Measurements from ENCODE around the gene NFIA.

Gene NFIA

DNA sequence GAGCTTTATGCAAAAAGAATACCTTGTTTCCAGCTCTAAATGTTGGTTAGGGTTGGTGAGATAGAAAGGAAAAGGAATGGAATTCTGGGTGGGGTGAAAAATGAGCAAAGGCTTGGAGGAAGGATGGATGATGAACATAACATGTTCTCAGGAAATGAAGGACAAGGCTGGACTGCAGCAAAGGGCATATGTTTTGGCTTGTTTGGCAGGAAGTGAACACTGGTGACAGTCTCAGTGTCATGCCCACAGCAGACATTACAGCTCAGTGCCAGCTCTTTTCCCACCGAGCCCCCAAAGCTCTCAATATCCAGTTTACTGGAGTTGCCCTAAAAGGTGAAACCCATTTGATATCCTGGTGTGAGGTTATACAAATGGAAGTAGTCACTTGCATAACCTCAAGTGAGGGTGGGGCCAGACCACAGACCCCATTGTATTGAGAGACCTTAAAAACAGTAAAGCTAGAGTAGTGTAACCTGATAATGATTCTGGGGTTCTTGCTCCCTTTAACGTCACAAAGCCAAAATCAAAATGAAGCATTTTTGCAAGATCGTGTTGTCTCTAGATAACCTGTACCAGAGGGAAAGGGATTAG lies 270.6 kb downstream of the NFIA start:
- no peaks in the 10 kb centered on the region for H3K36me3 ChIP-seq (replicated peaks in 1 of 2; ENCODE audit: control insufficient read depth in 2 of 2, insufficient read depth in 2 of 2, low read length in 2 of 2)
- WGBS, 2 donors (ENCODE audit: extremely low coverage in 2 of 2, insufficient read length in 2 of 2, insufficient replicate concordance in 1 of 2) = no CpG with 5 or more reads among the region's 3 CpGs
- no peak overlapping the region for H4K91ac ChIP-seq (ENCODE audit: low read depth, low read length, poor library complexity)
- H3K18ac ChIP-seq (ENCODE audit: low read length) = no peak overlapping the region
- H3K23ac ChIP-seq (ENCODE audit: low read depth, low read length, poor library complexity) = no peak overlapping the region
- H2AFZ ChIP-seq (ENCODE audit: low read length) = no peak overlapping the region
- no peak for DNase-seq (ENCODE audit: low spot score)
- H3K4me1 ChIP-seq (ENCODE audit: control insufficient read depth in 2 of 2, insufficient read depth in 1 of 2, low read depth in 1 of 2, low read length in 2 of 2) = peaks cover 0 to 2% of the 10 kb centered on the region in 2 donors
- no peak overlapping the region for H2AK5ac ChIP-seq (ENCODE audit: low read depth, low read length)
- H3K79me1 ChIP-seq (ENCODE audit: low read depth, low read length) = no peaks in the 10 kb centered on the region
- H3K27ac ChIP-seq (replicated peaks; ENCODE audit: low read length) = no peak overlapping the region
- H2BK5ac ChIP-seq (ENCODE audit: low read length) = no peak overlapping the region
- no peak overlapping the region for H3K4me2 ChIP-seq (ENCODE audit: insufficient read depth, low read length, poor library complexity, severe bottlenecking)
- no peak overlapping the region for H3K4ac ChIP-seq (ENCODE audit: low read length)
- H2BK15ac ChIP-seq (ENCODE audit: low read length) = no peak overlapping the region
- H2BK12ac ChIP-seq (ENCODE audit: low read length) = no peak overlapping the region
- no peaks in the 10 kb centered on the region for H3K27me3 ChIP-seq (ENCODE audit: control insufficient read depth in 3 of 3, insufficient read depth in 3 of 3, low read depth in 1 of 3, low read length in 3 of 3)
- H3K9me3 ChIP-seq (replicated peaks in 1 of 2; ENCODE audit: control insufficient read depth in 2 of 2, insufficient read depth in 1 of 2, low read depth in 1 of 2, low read length in 2 of 2) = no peaks in the 10 kb centered on the region
- H3K4me3 ChIP-seq (ENCODE audit: low read length in 2 of 2) = no peak overlapping the region
- H3K9ac ChIP-seq (ENCODE audit: low read depth, low read length, poor library complexity) = no peak overlapping the region
- H3K14ac ChIP-seq (ENCODE audit: low read length) = no peak overlapping the region
- H2BK120ac ChIP-seq (ENCODE audit: low read depth, low read length) = no peak overlapping the region
- no peak overlapping the region for H4K8ac ChIP-seq (ENCODE audit: low read depth, low read length)

DNA sequence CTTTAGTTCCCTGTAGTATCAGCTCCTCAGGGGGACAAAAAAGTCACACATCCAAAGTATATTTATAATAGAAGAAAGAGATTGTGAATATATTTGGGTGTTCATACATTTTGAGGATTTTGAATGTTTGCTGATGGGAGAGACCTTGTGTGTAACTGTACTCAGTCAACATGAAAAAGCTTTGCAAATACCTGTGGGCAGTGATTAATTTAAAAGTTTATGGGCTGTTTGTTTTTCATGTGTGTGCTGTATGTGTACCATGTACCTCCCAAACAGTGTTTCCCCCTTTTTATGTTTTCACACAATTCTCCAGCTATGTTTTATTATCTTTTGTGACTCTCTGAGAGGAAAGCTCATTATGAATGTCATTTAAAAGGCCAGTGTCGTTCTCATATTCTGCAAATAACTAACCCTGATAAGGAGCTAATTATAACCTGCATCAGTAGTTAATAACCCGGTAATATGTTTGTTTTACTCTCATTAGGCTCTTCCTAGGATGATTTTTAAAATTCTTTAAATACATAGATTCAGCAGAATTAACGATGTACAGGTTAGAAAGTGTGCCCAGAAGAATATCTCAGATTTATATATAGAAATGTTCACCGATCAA lies 271.5 kb downstream of the NFIA start:
- no peaks in the 10 kb centered on the region for H3K36me3 ChIP-seq (replicated peaks in 1 of 2; ENCODE audit: control insufficient read depth in 2 of 2, insufficient read depth in 2 of 2, low read length in 2 of 2)
- no peak overlapping the region for H3K27ac ChIP-seq (replicated peaks; ENCODE audit: low read length)
- no peaks in the 10 kb centered on the region for H3K79me1 ChIP-seq (ENCODE audit: low read depth, low read length)
- peaks cover 0 to 2% of the 10 kb centered on the region in 2 donors for H3K4me1 ChIP-seq (ENCODE audit: control insufficient read depth in 2 of 2, insufficient read depth in 1 of 2, low read depth in 1 of 2, low read length in 2 of 2)
- no peaks in the 10 kb centered on the region for H3K27me3 ChIP-seq (ENCODE audit: control insufficient read depth in 3 of 3, insufficient read depth in 3 of 3, low read depth in 1 of 3, low read length in 3 of 3)
- no peak overlapping the region for H3K9ac ChIP-seq (ENCODE audit: low read depth, low read length, poor library complexity)
- H2AFZ ChIP-seq (ENCODE audit: low read length) = no peak overlapping the region
- no peak for DNase-seq (ENCODE audit: low spot score)
- no peak overlapping the region for H4K91ac ChIP-seq (ENCODE audit: low read depth, low read length, poor library complexity)
- no peaks in the 10 kb centered on the region for H3K9me3 ChIP-seq (replicated peaks in 1 of 2; ENCODE audit: control insufficient read depth in 2 of 2, insufficient read depth in 1 of 2, low read depth in 1 of 2, low read length in 2 of 2)
- no peak overlapping the region for H3K18ac ChIP-seq (ENCODE audit: low read length)
- no peak overlapping the region for H3K4ac ChIP-seq (ENCODE audit: low read length)
- no peak overlapping the region for H2AK5ac ChIP-seq (ENCODE audit: low read depth, low read length)
- H4K8ac ChIP-seq (ENCODE audit: low read depth, low read length) = no peak overlapping the region
- H2BK15ac ChIP-seq (ENCODE audit: low read length) = no peak overlapping the region
- no peak overlapping the region for H3K23ac ChIP-seq (ENCODE audit: low read depth, low read length, poor library complexity)
- H3K4me2 ChIP-seq (ENCODE audit: insufficient read depth, low read length, poor library complexity, severe bottlenecking) = no peak overlapping the region
- H3K14ac ChIP-seq (ENCODE audit: low read length) = no peak overlapping the region
- H2BK5ac ChIP-seq (ENCODE audit: low read length) = no peak overlapping the region
- H2BK120ac ChIP-seq (ENCODE audit: low read depth, low read length) = no peak overlapping the region
- WGBS, 2 donors (ENCODE audit: extremely low coverage in 2 of 2, insufficient read length in 2 of 2, insufficient replicate concordance in 1 of 2) = no CpG with 5 or more reads among the region's 4 CpGs
- H2BK12ac ChIP-seq (ENCODE audit: low read length) = no peak overlapping the region
- no peak overlapping the region for H3K4me3 ChIP-seq (ENCODE audit: low read length in 2 of 2)

DNA sequence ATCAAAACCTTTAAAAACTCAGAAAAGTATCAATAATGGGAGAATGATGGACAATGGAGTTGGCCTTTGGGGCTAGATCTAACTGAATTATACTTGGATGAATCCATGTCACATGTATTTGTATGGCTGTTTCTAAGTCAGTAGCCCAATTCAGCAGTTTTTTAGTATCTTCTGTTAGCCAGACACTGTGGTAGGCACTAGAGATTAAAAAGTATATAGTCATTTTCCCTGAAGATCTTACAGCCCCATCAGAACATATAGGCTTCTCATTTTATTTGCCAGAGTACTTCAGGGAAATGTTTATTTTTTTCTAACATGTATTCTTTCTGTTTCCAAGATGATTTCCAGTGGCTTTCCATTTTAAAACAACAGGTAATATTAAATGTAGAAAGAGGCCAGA lies 273.7 kb downstream of the NFIA start:
- Histone ChIP-seq H3K9me3 (replicated peaks in 1 of 2; ENCODE audit: control insufficient read depth in 2 of 2, insufficient read depth in 1 of 2, low read depth in 1 of 2, low read length in 2 of 2) (no peaks in the 10 kb centered on the region), H3K4ac (ENCODE audit: low read length) (no peak overlapping the region), H4K91ac (ENCODE audit: low read depth, low read length, poor library complexity) (no peak overlapping the region), H2AK5ac (ENCODE audit: low read depth, low read length) (no peak overlapping the region), H3K14ac (ENCODE audit: low read length) (no peak overlapping the region), H3K27ac (replicated peaks; ENCODE audit: low read length) (no peak overlapping the region), H3K4me3 (ENCODE audit: low read length in 2 of 2) (no peak overlapping the region), H3K79me1 (ENCODE audit: low read depth, low read length) (no peaks in the 10 kb centered on the region), H3K23ac (ENCODE audit: low read depth, low read length, poor library complexity) (no peak overlapping the region), H2BK12ac (ENCODE audit: low read length) (no peak overlapping the region), H3K36me3 (replicated peaks in 1 of 2; ENCODE audit: control insufficient read depth in 2 of 2, insufficient read depth in 2 of 2, low read length in 2 of 2) (no peaks in the 10 kb centered on the region), H2BK15ac (ENCODE audit: low read length) (no peak overlapping the region), H3K27me3 (ENCODE audit: control insufficient read depth in 3 of 3, insufficient read depth in 3 of 3, low read depth in 1 of 3, low read length in 3 of 3) (no peaks in the 10 kb centered on the region), H2BK5ac (ENCODE audit: low read length) (no peak overlapping the region), H3K18ac (ENCODE audit: low read length) (no peak overlapping the region), H3K4me2 (ENCODE audit: insufficient read depth, low read length, poor library complexity, severe bottlenecking) (no peak overlapping the region), H2AFZ (ENCODE audit: low read length) (no peak overlapping the region), H2BK120ac (ENCODE audit: low read depth, low read length) (no peak overlapping the region), H3K9ac (ENCODE audit: low read depth, low read length, poor library complexity) (no peak overlapping the region), H3K4me1 (ENCODE audit: control insufficient read depth in 2 of 2, insufficient read depth in 1 of 2, low read depth in 1 of 2, low read length in 2 of 2) (peaks cover 0 to 2% of the 10 kb centered on the region in 2 donors), H4K8ac (ENCODE audit: low read depth, low read length) (no peak overlapping the region)
- DNase-seq (ENCODE audit: low spot score) = no peak

DNA sequence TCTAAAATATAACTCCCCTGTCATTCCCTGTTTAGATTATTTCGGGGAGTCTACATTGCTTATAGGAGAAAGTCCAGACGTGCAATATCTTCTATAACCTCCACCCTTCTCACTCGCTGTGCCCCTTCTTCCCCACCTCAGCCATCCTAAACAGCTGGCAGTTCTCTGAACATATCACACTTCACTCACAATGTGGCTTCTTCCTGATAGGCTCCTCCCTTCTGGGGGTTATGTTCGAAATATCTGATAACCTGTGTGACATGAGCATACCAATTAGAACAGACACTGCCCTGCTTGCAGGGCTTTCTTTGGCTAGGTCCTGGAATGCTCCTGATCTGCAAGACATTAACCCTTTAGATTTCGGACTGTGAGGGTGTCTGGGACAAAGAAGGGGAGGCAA lies 274.6 kb downstream of the NFIA start:
- no peaks in the 10 kb centered on the region for H3K79me1 ChIP-seq (ENCODE audit: low read depth, low read length)
- no peak overlapping the region for H2AFZ ChIP-seq (ENCODE audit: low read length)
- peaks cover 0 to 2% of the 10 kb centered on the region in 2 donors for H3K4me1 ChIP-seq (ENCODE audit: control insufficient read depth in 2 of 2, insufficient read depth in 1 of 2, low read depth in 1 of 2, low read length in 2 of 2)
- H3K36me3 ChIP-seq (replicated peaks in 1 of 2; ENCODE audit: control insufficient read depth in 2 of 2, insufficient read depth in 2 of 2, low read length in 2 of 2) = no peaks in the 10 kb centered on the region
- H2BK12ac ChIP-seq (ENCODE audit: low read length) = no peak overlapping the region
- no peak overlapping the region for H3K4me2 ChIP-seq (ENCODE audit: insufficient read depth, low read length, poor library complexity, severe bottlenecking)
- no peak overlapping the region for H3K9ac ChIP-seq (ENCODE audit: low read depth, low read length, poor library complexity)
- H3K4ac ChIP-seq (ENCODE audit: low read length) = no peak overlapping the region
- H3K18ac ChIP-seq (ENCODE audit: low read length) = no peak overlapping the region
- H2BK15ac ChIP-seq (ENCODE audit: low read length) = no peak overlapping the region
- H2BK120ac ChIP-seq (ENCODE audit: low read depth, low read length) = no peak overlapping the region
- H2BK5ac ChIP-seq (ENCODE audit: low read length) = no peak overlapping the region
- no peak overlapping the region for H2AK5ac ChIP-seq (ENCODE audit: low read depth, low read length)
- no CpG with 5 or more reads among the region's 5 CpGs for WGBS, 2 donors (ENCODE audit: extremely low coverage in 2 of 2, insufficient read length in 2 of 2, insufficient replicate concordance in 1 of 2)
- H3K9me3 ChIP-seq (replicated peaks in 1 of 2; ENCODE audit: control insufficient read depth in 2 of 2, insufficient read depth in 1 of 2, low read depth in 1 of 2, low read length in 2 of 2) = no peaks in the 10 kb centered on the region
- no peak overlapping the region for H3K4me3 ChIP-seq (ENCODE audit: low read length in 2 of 2)
- H3K14ac ChIP-seq (ENCODE audit: low read length) = no peak overlapping the region
- H4K8ac ChIP-seq (ENCODE audit: low read depth, low read length) = no peak overlapping the region
- H4K91ac ChIP-seq (ENCODE audit: low read depth, low read length, poor library complexity) = no peak overlapping the region
- no peak for DNase-seq (ENCODE audit: low spot score)
- H3K27ac ChIP-seq (replicated peaks; ENCODE audit: low read length) = no peak overlapping the region
- H3K23ac ChIP-seq (ENCODE audit: low read depth, low read length, poor library complexity) = no peak overlapping the region
- no peaks in the 10 kb centered on the region for H3K27me3 ChIP-seq (ENCODE audit: control insufficient read depth in 3 of 3, insufficient read depth in 3 of 3, low read depth in 1 of 3, low read length in 3 of 3)
